HepG2 (cell line): Measurements from ENCODE around the gene RGS14. TPM values are rescaled to one million over a fixed set of nuclear protein-coding genes. Genes with fewer than 3 reads are reported as not detected.

Experiments used
- ATF7-NPFF ChIP-seq: sonication (generic); formaldehyde crosslinking; IDR thresholded peaks from 2 replicates; pipeline ENCODE4 v1.8.1; 2023; ENCODE audit warnings: mild to moderate bottlenecking, low read depth, missing genetic modification reagents, moderate library complexity
- IRX3 ChIP-seq: sonication (generic); formaldehyde crosslinking; IDR thresholded peaks from 2 replicates; pipeline ENCODE4 v1.8.1; 2023; ENCODE audit warnings: mild to moderate bottlenecking, low read depth, missing genetic modification reagents, borderline replicate concordance
- PHB2 ChIP-seq: fragments of 450-650 bp; IDR thresholded peaks from 2 replicates; pipeline ENCODE4 v1.6.1; 2018; ENCODE audit not compliant: partially characterized antibody
- SALL2 ChIP-seq: sonication (generic); formaldehyde crosslinking; IDR thresholded peaks from 2 replicates; pipeline ENCODE4 v1.8.1; 2023; ENCODE audit warnings: mild to moderate bottlenecking, missing genetic modification reagents, inconsistent platforms
- ZFX ChIP-seq: sonication (generic); formaldehyde crosslinking; IDR thresholded peaks from 2 replicates; pipeline ENCODE4 v1.4.0; 2020; ENCODE audit warnings: mild to moderate bottlenecking, low read depth, missing genetic modification reagents, moderate library complexity
- ZNF75D ChIP-seq: sonication (generic); formaldehyde crosslinking; IDR thresholded peaks from 2 replicates; pipeline ENCODE4 v1.8.1; 2023; ENCODE audit warnings: missing genetic modification reagents, mild to moderate bottlenecking, borderline replicate concordance
- polyA plus RNA-seq, 8 experiments: library from polyadenylated mRNA; depleted of rRNA in 3 of 8; stranded (reverse) in 7 of 8; unstranded in 1 of 8; fragments of >200 nt; fragmentation: Illumina TruSeq in 4 of 8; extraction: Trizol in 4 of 8; gene quantifications; 2 replicates each; pipeline versions ENCODE4 v1.2.1 to v1.2.3, GENCODE V29; 2011 to 2016; ENCODE audit warnings: low read depth in 4 of 8, missing spikeins in 1 of 8, mixed read lengths in 1 of 8; ENCODE audit not compliant: insufficient read depth in 1 of 8
- total RNA-seq, 5 experiments: library from RNA; depleted of rRNA; stranded (reverse); fragments of >200 nt; fragmentation: Illumina TruSeq; extraction: Trizol; gene quantifications; 2 replicates each; pipeline ENCODE4 v1.2.3, GENCODE V29; 2016; ENCODE audit warnings: low read depth in 1 of 5
- TF ChIP-seq, protein P1 (sequence below), 2 experiments: sonication (generic) in 1 of 2; formaldehyde crosslinking in 1 of 2; IDR thresholded peaks; 2 replicates each; pipeline versions ENCODE4 v1.4.0 to v1.6.1; 2018 to 2020; ENCODE audit warnings: missing genetic modification reagents in 2 of 2, borderline replicate concordance in 1 of 2, low read depth in 1 of 2, mild to moderate bottlenecking in 1 of 2, missing biosample characterization in 1 of 2
- TF ChIP-seq, protein P2 (sequence below): sonication (generic); formaldehyde crosslinking; IDR thresholded peaks from 2 replicates; pipeline ENCODE4 v1.5.0; 2020; ENCODE audit warnings: missing genetic modification reagents
- TF ChIP-seq, protein P3 (sequence below): sonication (generic); formaldehyde crosslinking; IDR thresholded peaks from 2 replicates; pipeline ENCODE4 v1.4.0; 2020; ENCODE audit warnings: mild to moderate bottlenecking, missing genetic modification reagents
- TF ChIP-seq, protein P4 (sequence below): sonication (generic); formaldehyde crosslinking; IDR thresholded peaks from 2 replicates; pipeline ENCODE4 v1.5.0; 2020; ENCODE audit warnings: missing genetic modification reagents
- TF ChIP-seq, protein P5 (sequence below): IDR thresholded peaks from 2 replicates; pipeline ENCODE4 v1.6.1; 2012; ENCODE audit warnings: inconsistent platforms
- TF ChIP-seq, protein P6 (sequence below): sonication (generic); formaldehyde crosslinking; IDR thresholded peaks from 2 replicates; pipeline ENCODE4; 2020; ENCODE audit warnings: missing genetic modification reagents, mild to moderate bottlenecking, borderline replicate concordance
- TF ChIP-seq, protein P7 (sequence below): IDR thresholded peaks from 2 replicates; pipeline ENCODE4 v1.4.0; 2020; ENCODE audit warnings: mild to moderate bottlenecking, missing genetic modification reagents

RGS14 gene
- total and polyA plus RNA-seq, 2 of the 13 experiments (the other 11 are each of a cell fraction or from before 2014, with no cell fraction given), result 11.1 to 17.2 TPM

DNA sequence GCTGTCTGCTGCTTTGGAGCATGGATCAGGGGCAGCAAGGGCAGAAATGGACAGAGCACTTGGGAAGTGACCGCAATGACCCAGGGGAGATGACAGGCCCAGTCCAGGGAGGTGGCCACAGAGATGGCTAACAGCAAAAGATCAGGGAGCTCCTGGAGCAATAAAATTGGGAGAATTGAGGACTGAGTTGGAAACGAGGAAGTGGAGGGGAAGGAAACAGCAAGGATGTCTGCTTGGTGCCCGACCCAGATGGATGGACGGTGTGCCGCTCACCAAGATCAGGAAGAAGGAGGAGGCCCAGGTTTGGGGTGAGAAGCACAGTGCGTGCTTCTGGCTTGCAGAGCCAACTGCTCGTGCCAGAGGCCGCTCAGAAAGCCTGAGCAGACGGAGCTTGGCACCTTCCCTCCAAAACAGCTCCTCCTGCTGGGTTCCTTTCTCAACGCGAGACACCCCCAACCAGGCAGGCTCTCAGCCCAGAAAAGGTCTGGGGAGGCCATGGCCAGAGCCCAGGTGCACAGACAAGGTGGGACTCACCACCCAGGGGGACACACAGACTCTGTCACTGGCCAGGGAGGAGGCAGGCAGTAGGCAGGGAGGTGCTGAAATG lies 24.8 kb downstream of the RGS14 start (continued):
- TF ChIP-seq SALL2 (CRISPR knock-in tag), result no peak
- TF ChIP-seq, protein P1, sequence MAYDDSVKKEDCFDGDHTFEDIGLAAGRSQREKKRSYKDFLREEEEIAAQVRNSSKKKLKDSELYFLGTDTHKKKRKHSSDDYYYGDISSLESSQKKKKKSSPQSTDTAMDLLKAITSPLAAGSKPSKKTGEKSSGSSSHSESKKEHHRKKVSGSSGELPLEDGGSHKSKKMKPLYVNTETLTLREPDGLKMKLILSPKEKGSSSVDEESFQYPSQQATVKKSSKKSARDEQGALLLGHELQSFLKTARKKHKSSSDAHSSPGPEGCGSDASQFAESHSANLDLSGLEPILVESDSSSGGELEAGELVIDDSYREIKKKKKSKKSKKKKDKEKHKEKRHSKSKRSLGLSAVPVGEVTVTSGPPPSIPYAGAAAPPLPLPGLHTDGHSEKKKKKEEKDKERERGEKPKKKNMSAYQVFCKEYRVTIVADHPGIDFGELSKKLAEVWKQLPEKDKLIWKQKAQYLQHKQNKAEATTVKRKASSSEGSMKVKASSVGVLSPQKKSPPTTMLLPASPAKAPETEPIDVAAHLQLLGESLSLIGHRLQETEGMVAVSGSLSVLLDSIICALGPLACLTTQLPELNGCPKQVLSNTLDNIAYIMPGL (CRISPR knock-in tag; IDR thresholded peaks at IDR 0.05; ENCODE audit: borderline replicate concordance in 1 of 2, low read depth in 1 of 2), result peak in 1 of 2 experiments; percentile 47; a peak in 1 of 4 replicates
- TF ChIP-seq, protein P2, sequence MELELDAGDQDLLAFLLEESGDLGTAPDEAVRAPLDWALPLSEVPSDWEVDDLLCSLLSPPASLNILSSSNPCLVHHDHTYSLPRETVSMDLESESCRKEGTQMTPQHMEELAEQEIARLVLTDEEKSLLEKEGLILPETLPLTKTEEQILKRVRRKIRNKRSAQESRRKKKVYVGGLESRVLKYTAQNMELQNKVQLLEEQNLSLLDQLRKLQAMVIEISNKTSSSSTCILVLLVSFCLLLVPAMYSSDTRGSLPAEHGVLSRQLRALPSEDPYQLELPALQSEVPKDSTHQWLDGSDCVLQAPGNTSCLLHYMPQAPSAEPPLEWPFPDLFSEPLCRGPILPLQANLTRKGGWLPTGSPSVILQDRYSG (CRISPR knock-in tag), result no peak
- TF ChIP-seq PHB2, result no peak
- TF ChIP-seq IRX3 (CRISPR knock-in tag), result no peak
- TF ChIP-seq, protein P3, sequence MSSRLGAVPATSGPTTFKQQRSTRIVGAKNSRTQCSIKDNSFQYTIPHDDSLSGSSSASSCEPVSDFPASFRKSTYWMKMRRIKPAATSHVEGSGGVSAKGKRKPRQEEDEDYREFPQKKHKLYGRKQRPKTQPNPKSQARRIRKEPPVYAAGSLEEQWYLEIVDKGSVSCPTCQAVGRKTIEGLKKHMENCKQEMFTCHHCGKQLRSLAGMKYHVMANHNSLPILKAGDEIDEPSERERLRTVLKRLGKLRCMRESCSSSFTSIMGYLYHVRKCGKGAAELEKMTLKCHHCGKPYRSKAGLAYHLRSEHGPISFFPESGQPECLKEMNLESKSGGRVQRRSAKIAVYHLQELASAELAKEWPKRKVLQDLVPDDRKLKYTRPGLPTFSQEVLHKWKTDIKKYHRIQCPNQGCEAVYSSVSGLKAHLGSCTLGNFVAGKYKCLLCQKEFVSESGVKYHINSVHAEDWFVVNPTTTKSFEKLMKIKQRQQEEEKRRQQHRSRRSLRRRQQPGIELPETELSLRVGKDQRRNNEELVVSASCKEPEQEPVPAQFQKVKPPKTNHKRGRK, result no peak
- TF ChIP-seq, protein P4, sequence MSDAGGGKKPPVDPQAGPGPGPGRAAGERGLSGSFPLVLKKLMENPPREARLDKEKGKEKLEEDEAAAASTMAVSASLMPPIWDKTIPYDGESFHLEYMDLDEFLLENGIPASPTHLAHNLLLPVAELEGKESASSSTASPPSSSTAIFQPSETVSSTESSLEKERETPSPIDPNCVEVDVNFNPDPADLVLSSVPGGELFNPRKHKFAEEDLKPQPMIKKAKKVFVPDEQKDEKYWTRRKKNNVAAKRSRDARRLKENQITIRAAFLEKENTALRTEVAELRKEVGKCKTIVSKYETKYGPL (CRISPR knock-in tag), result no peak
- TF ChIP-seq ZFX (CRISPR knock-in tag), result peak; percentile 48
- TF ChIP-seq, protein P5, sequence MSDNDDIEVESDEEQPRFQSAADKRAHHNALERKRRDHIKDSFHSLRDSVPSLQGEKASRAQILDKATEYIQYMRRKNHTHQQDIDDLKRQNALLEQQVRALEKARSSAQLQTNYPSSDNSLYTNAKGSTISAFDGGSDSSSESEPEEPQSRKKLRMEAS, result peak; percentile 72
- TF ChIP-seq ZNF75D (CRISPR knock-in tag), result no peak
- TF ChIP-seq ATF7-NPFF (CRISPR knock-in tag), result no peak
- TF ChIP-seq, protein P6, sequence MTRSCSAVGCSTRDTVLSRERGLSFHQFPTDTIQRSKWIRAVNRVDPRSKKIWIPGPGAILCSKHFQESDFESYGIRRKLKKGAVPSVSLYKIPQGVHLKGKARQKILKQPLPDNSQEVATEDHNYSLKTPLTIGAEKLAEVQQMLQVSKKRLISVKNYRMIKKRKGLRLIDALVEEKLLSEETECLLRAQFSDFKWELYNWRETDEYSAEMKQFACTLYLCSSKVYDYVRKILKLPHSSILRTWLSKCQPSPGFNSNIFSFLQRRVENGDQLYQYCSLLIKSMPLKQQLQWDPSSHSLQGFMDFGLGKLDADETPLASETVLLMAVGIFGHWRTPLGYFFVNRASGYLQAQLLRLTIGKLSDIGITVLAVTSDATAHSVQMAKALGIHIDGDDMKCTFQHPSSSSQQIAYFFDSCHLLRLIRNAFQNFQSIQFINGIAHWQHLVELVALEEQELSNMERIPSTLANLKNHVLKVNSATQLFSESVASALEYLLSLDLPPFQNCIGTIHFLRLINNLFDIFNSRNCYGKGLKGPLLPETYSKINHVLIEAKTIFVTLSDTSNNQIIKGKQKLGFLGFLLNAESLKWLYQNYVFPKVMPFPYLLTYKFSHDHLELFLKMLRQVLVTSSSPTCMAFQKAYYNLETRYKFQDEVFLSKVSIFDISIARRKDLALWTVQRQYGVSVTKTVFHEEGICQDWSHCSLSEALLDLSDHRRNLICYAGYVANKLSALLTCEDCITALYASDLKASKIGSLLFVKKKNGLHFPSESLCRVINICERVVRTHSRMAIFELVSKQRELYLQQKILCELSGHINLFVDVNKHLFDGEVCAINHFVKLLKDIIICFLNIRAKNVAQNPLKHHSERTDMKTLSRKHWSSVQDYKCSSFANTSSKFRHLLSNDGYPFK (CRISPR knock-in tag), result no peak
- TF ChIP-seq, protein P7, sequence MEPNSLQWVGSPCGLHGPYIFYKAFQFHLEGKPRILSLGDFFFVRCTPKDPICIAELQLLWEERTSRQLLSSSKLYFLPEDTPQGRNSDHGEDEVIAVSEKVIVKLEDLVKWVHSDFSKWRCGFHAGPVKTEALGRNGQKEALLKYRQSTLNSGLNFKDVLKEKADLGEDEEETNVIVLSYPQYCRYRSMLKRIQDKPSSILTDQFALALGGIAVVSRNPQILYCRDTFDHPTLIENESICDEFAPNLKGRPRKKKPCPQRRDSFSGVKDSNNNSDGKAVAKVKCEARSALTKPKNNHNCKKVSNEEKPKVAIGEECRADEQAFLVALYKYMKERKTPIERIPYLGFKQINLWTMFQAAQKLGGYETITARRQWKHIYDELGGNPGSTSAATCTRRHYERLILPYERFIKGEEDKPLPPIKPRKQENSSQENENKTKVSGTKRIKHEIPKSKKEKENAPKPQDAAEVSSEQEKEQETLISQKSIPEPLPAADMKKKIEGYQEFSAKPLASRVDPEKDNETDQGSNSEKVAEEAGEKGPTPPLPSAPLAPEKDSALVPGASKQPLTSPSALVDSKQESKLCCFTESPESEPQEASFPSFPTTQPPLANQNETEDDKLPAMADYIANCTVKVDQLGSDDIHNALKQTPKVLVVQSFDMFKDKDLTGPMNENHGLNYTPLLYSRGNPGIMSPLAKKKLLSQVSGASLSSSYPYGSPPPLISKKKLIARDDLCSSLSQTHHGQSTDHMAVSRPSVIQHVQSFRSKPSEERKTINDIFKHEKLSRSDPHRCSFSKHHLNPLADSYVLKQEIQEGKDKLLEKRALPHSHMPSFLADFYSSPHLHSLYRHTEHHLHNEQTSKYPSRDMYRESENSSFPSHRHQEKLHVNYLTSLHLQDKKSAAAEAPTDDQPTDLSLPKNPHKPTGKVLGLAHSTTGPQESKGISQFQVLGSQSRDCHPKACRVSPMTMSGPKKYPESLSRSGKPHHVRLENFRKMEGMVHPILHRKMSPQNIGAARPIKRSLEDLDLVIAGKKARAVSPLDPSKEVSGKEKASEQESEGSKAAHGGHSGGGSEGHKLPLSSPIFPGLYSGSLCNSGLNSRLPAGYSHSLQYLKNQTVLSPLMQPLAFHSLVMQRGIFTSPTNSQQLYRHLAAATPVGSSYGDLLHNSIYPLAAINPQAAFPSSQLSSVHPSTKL (CRISPR knock-in tag), result no peak
